GF-D8 (cell line): ENCODE results near the gene HIVEP1.
"Not testable (repeated sequence)": the region's sequence is repeated elsewhere in the genome, so short reads cannot be mapped to it uniquely, and the experiment has no call there.

Experiments
- DNase-seq: peaks from one replicate; lab custom pipeline; 2025; lab: John Stamatoyannopoulos, UW

HIVEP1 gene

DNA sequence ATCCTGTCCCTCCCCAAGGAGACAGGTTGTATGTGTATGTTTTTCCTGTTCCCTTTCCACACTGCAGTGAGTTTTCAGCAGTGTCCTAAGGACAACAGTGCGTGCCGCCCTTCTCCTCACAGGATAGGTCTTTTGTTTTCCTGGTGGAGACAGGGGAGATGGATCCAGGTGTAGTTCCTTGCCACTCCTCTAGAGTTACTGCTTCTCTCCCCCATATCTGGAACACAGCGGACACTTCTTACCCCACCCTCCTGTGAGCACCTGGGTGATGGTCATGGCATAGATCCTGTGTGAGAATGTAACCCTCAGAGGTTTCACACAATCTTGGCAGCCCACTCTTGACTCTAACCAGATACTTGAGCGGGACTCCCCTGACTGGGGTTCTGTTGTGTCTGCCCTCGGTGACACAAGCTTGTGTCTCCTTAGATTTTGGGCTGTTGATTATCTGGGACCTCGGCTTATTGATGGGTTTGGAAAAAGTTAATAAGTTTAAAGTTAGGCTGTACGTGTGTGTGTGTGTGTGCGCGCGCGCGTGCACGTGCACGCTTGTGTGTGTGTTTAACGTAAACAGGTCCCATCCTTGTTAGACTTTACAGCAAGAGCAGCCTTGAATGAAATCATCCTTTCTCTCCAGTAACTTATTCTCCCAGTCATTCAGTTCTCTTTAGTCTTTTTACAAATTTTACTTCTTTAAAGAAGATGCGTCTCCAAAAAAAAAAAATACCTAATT, 146.7 kb downstream of the HIVEP1 start:
- no peak for DNase-seq

DNA sequence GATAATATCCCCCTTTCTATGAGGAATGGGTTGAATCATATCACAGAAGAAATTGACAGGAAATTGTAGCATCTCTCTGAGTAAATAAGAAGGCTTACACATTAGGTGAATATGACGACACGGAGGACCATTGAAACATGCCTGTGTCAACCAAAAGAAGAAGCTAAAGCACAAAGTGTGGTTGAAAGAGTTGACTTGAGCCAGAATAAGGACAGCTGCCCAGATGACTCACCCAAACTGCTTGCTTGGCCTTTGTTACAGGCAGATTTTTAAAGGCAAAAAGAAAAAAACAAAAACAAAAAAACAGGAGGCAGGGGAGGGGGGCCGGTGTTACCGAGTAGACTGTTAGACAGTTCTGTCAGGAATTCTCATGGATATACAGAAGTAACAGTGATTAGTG, 148.2 kb downstream of the HIVEP1 start:
- no peak for DNase-seq

DNA sequence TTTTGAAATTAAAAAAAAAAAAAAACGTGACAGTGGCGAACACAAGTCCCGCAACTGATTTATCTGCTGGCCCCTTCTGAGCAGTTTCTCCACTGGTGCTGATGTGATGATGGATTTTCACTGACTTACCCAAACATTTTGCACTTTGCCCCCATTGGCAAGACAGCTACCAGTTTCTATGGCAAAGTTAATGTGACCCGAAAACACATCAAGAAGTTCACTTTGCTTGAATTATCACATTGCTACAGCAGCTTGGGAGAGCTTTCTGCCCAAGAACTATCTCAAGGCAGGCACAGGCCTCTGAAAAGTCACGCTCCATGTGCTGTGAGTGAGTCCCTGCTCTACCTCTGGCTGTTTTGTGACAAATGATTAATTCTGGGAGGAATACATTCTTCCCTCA, 150.1 kb downstream of the HIVEP1 start:
- DNase-seq, result no peak

GRCh38 chr6:12163149-12163548, 151.0 kb downstream of the HIVEP1 start:
- DNase-seq, result peak; percentile 56

DNA sequence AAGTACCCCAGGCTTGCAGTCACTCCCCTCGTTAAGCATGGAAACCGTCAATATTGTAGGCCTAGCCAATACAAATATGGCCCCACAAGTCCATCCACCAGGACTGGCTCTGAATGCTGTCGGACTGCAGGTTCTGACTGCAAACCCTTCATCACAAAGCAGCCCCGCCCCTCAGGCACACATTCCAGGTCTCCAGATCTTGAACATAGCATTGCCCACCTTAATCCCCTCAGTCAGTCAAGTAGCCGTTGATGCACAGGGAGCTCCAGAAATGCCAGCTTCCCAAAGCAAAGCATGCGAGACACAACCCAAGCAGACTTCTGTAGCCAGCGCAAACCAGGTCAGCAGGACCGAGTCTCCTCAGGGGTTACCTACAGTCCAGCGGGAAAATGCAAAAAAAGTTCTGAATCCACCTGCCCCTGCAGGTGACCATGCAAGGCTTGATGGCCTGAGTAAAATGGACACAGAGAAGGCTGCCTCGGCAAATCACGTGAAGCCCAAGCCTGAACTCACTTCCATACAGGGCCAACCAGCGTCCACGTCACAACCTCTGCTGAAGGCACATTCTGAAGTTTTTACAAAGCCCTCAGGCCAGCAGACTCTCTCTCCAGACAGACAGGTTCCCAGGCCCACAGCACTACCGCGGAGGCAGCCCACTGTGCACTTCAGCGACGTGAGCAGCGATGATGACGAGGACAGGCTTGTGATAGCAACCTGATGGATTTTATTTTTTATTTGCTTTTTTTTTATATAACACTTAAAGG, 151.8 kb downstream of the HIVEP1 start:
- no peak for DNase-seq

- no peak for DNase-seq
These were observed 152.3 kb downstream of the HIVEP1 start for GRCh38 chr6:12164508-12164770.

DNA sequence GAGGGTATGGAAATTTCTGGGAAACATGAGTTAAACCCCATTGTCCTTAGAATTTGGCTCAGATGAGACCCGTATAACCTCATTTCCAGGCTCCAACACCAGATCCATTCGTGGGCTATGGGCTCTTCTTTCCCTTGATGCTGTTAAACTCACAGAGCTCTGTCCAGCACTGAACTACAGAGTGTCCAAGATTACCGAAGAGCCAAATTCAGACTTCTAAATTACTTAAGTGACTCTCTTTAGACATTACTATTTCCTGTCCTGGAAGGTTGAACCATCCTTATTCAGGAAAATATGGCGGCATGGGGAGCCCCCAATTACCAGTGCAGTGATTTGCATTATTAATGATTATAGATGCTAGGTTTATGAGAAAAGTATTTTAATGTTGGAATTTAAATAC, 153.2 kb downstream of the HIVEP1 start:
- no peak for DNase-seq

- no peak for DNase-seq
These were observed 153.7 kb downstream of the HIVEP1 start for GRCh38 chr6:12165722-12166280.

DNA sequence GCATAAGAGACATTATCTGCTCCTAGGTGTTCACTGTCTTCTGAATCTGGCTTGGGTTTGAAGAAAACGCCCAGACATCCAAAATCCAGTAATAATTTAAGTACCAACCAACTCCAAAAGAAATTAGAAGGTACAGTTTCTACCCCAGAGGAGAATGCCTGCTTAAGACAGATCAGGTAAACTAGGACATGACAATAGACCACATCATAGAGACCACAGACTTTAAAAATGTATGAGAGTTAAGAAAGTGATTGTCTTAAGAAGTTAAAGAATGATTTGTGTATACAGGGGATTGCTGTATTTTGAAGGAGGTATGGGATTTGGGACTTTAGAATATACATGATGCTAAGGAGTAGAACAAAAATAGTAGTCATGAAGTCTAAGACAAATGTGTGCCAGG, 157.3 kb downstream of the HIVEP1 start:
- DNase-seq, result no peak

DNA sequence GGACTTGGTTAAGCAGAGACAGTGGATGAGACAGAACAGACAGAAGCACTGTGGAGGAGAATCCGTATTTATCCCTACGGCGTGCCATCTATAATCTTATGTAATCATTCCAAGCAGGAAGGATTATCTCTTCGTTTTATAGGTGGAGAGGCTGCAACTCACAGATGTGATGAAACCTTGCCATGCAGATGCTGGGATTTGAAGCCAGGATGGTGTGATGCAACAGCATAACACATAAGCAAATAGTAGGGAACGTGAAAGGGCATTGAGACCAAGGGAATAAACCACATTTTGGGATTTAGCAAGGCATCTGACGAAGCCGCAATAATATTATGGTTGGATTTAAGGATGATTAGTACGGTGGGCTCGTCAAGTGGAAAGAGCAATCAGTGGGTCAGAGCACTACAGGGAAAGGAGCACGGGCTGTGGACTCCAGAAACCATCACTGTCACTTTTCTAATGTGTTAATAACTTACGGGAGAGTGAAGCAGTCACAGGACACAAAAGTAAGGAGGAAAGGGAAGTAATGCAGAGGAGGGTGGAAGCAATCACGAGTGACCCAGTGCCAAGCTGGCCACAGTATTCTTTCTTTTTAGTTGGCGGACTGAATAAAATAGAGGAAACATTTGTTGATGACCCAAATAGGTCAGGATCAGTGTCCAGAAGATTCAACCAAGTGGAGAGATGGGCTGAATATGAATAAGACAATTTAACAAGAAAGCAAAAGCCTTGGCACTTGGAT, 158.4 kb downstream of the HIVEP1 start:
- DNase-seq, result no peak

DNA sequence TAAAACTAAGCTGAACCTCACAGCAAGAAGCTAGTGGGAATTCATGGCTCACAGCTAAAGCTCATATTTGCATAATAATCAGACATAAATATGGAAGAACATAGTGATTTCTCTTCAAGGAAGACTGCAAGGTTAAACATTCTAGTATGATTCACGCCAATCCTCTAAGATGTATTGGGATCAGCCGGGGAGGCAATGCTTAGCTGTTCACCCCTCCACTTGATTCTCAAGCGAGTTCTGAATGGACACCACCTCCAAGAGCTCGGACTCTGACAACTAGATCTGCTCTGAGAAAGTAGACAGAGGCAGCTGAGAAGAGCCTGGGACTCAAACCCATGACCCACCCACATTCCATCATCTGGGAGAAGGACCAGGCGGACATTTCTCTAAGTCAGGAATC, 159.6 kb downstream of the HIVEP1 start:
- no peak for DNase-seq

GRCh38 chr6:12172572-12172971, 160.5 kb downstream of the HIVEP1 start:
- DNase-seq, result no peak

GRCh38 chr6:12173181-12173580, 161.1 kb downstream of the HIVEP1 start:
- no peak for DNase-seq

GRCh38 chr6:12173661-12174060, 161.5 kb downstream of the HIVEP1 start:
- no peak for DNase-seq

DNA sequence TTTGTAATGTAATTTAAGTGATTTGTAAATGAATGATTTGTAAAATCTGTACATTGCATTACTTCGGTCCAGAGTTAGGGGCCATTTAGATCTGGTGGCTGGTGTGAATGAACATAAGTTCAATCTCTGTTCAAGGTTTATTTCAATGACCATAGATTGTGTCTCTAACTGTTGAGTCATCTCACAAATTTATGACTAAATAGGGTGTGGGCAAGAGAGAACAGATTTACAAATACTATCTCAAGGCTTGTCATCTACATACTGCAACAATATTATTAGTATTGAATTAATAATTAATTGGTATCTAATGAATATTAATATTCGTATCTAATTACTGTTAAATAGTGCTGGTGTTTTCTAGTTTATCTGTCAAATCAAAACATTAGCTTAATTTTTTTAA, 162.8 kb downstream of the HIVEP1 start:
- no peak for DNase-seq

GRCh38 chr6:12175626-12176025, 163.5 kb downstream of the HIVEP1 start:
- no peak for DNase-seq

DNA sequence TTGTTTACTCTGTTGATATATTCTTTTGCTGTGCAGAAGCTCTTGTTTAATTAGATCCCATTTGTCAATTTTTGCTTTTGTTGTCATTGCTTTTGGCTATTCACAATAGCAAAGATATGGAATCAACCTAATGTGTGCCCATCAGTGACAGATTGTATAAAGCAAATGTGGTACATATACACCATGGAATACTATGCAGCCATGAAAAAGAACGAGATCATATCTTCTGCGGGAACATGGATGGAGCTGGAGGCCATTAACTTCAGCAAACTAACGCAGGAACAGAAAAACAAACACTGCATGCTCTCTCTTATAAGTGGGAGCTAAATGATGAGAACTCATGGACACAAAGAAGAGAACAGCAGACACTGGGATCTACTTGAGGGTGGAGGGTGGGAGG, 164.7 kb downstream of the HIVEP1 start:
- not testable (repeated sequence) for DNase-seq

GRCh38 chr6:12178521-12178920, 166.4 kb downstream of the HIVEP1 start:
- no peak for DNase-seq

- DNase-seq, result no peak
These were observed 169.4 kb downstream of the HIVEP1 start for GRCh38 chr6:12181481-12181880.

DNA sequence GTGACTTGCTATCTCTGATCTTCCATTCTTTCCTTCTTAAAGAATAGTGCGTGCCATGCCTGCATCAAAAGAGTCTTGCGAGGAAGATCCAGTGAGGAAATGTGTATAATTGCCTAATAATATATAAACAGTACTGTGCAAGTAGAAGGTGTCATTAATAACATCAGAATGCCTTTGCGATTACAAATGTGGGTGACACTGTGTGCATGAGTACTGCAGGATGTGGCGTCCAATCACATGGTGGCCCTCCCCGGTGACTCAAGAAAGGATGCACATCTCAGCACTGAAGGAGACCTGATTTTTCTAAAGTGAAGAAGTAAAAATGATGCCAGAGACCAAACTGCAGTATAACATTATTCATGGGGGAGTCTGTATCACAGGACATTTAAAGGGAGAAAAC, 170.6 kb downstream of the HIVEP1 start:
- no peak for DNase-seq

GRCh38 chr6:12185081-12185673, 173.1 kb downstream of the HIVEP1 start:
- no peak for DNase-seq

DNA sequence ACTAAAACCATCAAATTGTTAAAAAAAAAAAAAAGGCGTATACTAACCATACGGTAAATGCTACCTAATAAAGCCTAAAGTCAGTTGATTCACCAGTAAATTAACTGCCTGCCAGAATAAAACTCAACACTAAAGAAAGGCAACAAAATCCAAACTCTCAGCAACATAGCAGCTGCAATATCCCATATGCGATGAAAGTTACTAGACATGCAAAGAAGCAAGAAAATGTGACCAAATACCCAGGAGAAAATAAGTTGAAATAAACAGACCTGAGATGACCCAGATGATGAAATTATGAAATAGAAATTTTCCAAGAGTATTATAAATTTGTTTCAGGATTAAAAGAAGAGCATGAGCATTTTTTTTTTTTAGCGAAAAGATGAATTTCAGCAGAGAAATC, 174.4 kb downstream of the HIVEP1 start:
- no peak for DNase-seq

DNA sequence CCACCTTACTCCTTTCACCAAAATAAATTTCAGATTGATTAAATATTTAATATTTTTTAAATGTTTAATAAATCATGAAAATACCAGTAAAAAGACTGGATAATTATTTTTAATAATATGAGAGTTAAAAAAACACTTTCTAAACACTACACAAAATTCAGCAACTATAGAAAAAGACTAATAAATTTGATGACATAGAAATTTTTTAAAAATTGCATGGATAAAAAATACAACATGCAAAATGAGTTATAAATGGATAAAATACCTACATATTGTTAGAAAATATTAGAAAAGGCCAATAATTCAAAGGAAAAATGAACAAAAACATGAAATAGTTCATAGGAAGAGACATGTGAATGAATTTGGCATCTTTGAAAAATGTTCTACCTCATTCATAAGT, 177.0 kb downstream of the HIVEP1 start:
- DNase-seq, result no peak
